GM23338 (cell line): Measurements from ENCODE around the gene ANKRD13B. TPM values are rescaled to one million over a fixed set of nuclear protein-coding genes. Genes with fewer than 3 reads are reported as not detected.

Experiments used
- ATAC-seq: fragments of 200-7000 bp; cut with Tn5 transposase; 3 replicates; pipeline ENCODE4 v1.9.1; 2020
- DNase-seq: peaks from one replicate; pipeline ENCODE4 v3.0.0-alpha.2; 2015; ENCODE audit warnings: low spot score
- H2AFZ ChIP-seq: fragments of 200-600 bp; sonication (generic); 2 replicates; pipeline ENCODE4 v1.8.0; 2016; ENCODE audit warnings: antibody characterized with exemption, mild to moderate bottlenecking, moderate library complexity
- H3F3A ChIP-seq: fragments of 200-600 bp; sonication (generic); replicated peaks from 2 replicates; pipeline ENCODE4 v1.8.0; 2017; ENCODE audit warnings: antibody characterized with exemption, mixed run types, low read depth
- H3K27ac ChIP-seq: fragments of 200-600 bp; sonication (generic); 2 replicates; pipeline ENCODE4 v1.6.1; 2016; ENCODE audit warnings: low read depth
- H3K27me3 ChIP-seq: fragments of 200-600 bp; sonication (generic); 2 replicates; pipeline ENCODE4 v1.8.0; 2016; ENCODE audit warnings: mild to moderate bottlenecking, mixed run types, moderate library complexity; ENCODE audit not compliant: insufficient read depth
- H3K36me3 ChIP-seq: fragments of 200-600 bp; sonication (generic); 2 replicates; pipeline ENCODE4 v1.8.0; 2016; ENCODE audit warnings: mild to moderate bottlenecking; ENCODE audit not compliant: insufficient read depth
- H3K4me1 ChIP-seq: fragments of 200-600 bp; sonication (generic); 2 replicates; pipeline ENCODE4 v1.8.0; 2016; ENCODE audit warnings: mild to moderate bottlenecking, moderate library complexity; ENCODE audit not compliant: insufficient read depth
- H3K4me2 ChIP-seq: fragments of 200-600 bp; sonication (generic); 2 replicates; pipeline ENCODE4 v1.7.1; 2017; ENCODE audit warnings: mixed run types
- H3K4me3 ChIP-seq: fragments of 200-600 bp; sonication (generic); 2 replicates; pipeline ENCODE4 v1.6.1; 2016; ENCODE audit warnings: mixed run types
- H3K79me2 ChIP-seq: fragments of 200-600 bp; sonication (generic); replicated peaks from 2 replicates; pipeline ENCODE4 v1.8.0; 2017; ENCODE audit warnings: mild to moderate bottlenecking; ENCODE audit not compliant: insufficient read depth
- H3K9me2 ChIP-seq: fragments of 200-600 bp; sonication (generic); 2 replicates; pipeline ENCODE4 v1.8.0; 2017; ENCODE audit not compliant: insufficient read depth
- H4K20me1 ChIP-seq: fragments of 200-600 bp; sonication (generic); replicated peaks from 2 replicates; pipeline ENCODE4 v1.8.0; 2017; ENCODE audit warnings: mild to moderate bottlenecking; ENCODE audit not compliant: insufficient read depth
- H3K27ac Mint-ChIP-seq: 2 replicates; pipeline ENCODE4 v1.8.0; 2020; ENCODE audit warnings: inconsistent platforms, mild to moderate bottlenecking, moderate library complexity, mixed read lengths
- H3K27me3 Mint-ChIP-seq: 3 replicates; pipeline ENCODE4 v1.8.0; 2022; ENCODE audit warnings: low read depth, mild to moderate bottlenecking, moderate library complexity, mixed read lengths, inconsistent platforms; ENCODE audit not compliant: insufficient read depth, poor library complexity
- H3K36me3 Mint-ChIP-seq: 3 replicates; pipeline ENCODE4 v1.8.0; 2021; ENCODE audit warnings: low read depth, mild to moderate bottlenecking, inconsistent platforms, moderate library complexity, mixed read lengths
- H3K4me1 Mint-ChIP-seq: 3 replicates; pipeline ENCODE4 v1.8.0; 2020; ENCODE audit warnings: mild to moderate bottlenecking, inconsistent platforms, mixed read lengths
- H3K4me3 Mint-ChIP-seq: 3 replicates; pipeline ENCODE4 v1.8.0; 2021; ENCODE audit warnings: moderate library complexity, mild to moderate bottlenecking, inconsistent platforms, mixed read lengths
- H3K9me3 Mint-ChIP-seq: 3 replicates; pipeline ENCODE4 v1.8.0; 2020; ENCODE audit warnings: moderate library complexity, mild to moderate bottlenecking, inconsistent platforms, mixed read lengths
- CREB1 ChIP-seq: fragments of 250-450 bp; sonication (Bioruptor Pico); IDR thresholded peaks from 2 replicates; pipeline ENCODE4 v1.5.0; 2020; ENCODE audit warnings: low read depth, mild to moderate bottlenecking, moderate library complexity
- EZH2 ChIP-seq: fragments of 200-600 bp; sonication (generic); IDR thresholded peaks from one replicate; pipeline ENCODE4 v1.8.0; 2017; ENCODE audit warnings: antibody characterized with exemption, mild to moderate bottlenecking, low read depth; ENCODE audit not compliant: unreplicated experiment
- EZH2phosphoT487 ChIP-seq: fragments of 200-600 bp; sonication (generic); IDR thresholded peaks from one replicate; pipeline ENCODE4 v1.8.1; 2018; ENCODE audit warnings: antibody characterized with exemption; ENCODE audit not compliant: unreplicated experiment
- JUNB ChIP-seq: IDR thresholded peaks from one replicate; pipeline ENCODE4 v1.6.1; 2016; ENCODE audit warnings: antibody characterized with exemption; ENCODE audit not compliant: unreplicated experiment
- NANOG ChIP-seq: IDR thresholded peaks from 2 replicates; pipeline ENCODE4 v1.6.1; 2016; ENCODE audit warnings: antibody characterized with exemption, borderline replicate concordance
- POLR2AphosphoS5 ChIP-seq: IDR thresholded peaks from 2 replicates; pipeline ENCODE4 v1.6.1; 2016; ENCODE audit warnings: antibody characterized with exemption, low read depth
- ZNF114 ChIP-seq: fragments of 250-450 bp; sonication (Bioruptor Pico); IDR thresholded peaks from 2 replicates; pipeline ENCODE4 v1.5.0; 2020; ENCODE audit warnings: mild to moderate bottlenecking, moderate library complexity
- polyA plus RNA-seq: library from polyadenylated mRNA; unstranded; fragments of >200 nt; fragmentation: Nextera tagmentation; extraction: Ambion mirVana; gene quantifications from 2 replicates; pipeline ENCODE4 v1.2.1, GENCODE V29; 2016
- total RNA-seq: library from RNA; depleted of rRNA; stranded (reverse); fragments of >200 nt; shearing (Covaris generic); gene quantifications from 2 replicates; pipeline ENCODE4 v1.2.3, GENCODE V29; 2014
- TF ChIP-seq, protein P1 (sequence below): IDR thresholded peaks from 2 replicates; pipeline ENCODE4 v1.6.1; 2016; ENCODE audit warnings: antibody characterized with exemption
- TF ChIP-seq, protein P2 (sequence below), 2 experiments: fragments of 200-600 bp in 1 of 2; sonication (generic) in 1 of 2; conservative IDR thresholded peaks; 2 replicates each; pipeline versions ENCODE4 v1.5.1 to v1.6.1; 2016 to 2017; ENCODE audit warnings: antibody characterized with exemption in 2 of 2, low read depth in 2 of 2, mild to moderate bottlenecking in 2 of 2, moderate library complexity in 1 of 2
- TF ChIP-seq, protein P3 (sequence below): IDR thresholded peaks from one replicate; pipeline ENCODE4 v1.6.1; 2018; ENCODE audit warnings: antibody characterized with exemption; ENCODE audit not compliant: unreplicated experiment

Gene ANKRD13B
- total and polyA plus RNA-seq, 2 experiments from 2014 or later: 8.2 to 57.4 TPM

DNA sequence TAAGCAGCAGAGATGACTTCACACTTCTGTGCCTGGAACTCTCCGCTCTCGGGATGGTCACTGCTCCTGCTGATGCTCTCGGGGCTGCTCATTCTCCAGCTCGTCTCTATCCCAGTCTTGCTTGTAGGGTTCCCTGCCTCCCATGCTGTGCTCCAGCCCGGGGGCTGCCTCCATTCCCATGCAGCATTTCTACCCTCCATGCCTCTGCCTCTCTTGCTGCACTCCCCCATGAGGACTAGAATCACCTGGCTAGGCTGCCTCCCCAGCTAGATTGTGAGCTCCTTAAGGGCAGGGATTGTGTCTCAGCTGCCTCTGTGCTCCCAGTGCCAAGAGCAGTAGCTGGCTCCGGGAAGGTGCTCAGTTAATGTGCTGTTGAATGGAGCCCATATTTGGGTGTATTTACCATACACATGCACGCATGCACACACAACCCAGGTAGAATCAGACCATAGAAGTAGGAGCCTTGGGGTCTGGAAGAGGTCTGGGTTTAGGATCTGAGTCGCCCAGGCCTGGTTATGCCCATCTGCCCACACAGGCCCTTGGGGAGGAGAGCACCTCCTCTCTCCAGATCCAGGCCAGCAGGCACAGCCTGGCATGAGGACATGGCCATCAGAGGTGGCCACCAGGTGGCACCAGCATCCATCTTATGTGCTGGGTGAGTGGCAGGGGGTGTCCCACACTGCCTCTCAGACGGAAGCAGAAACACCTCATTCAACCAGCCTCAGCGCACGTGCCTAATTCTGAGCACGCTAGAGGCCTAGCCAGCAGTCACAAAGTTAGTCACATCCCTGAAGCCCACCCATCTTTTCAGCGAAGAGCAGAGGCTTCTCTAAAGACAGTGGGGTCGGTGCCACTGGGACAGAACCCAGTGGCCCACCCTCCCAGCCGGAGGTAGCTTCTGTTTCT is 12.8 kb upstream of the ANKRD13B start:
- Histone ChIP-seq H3K4me3 (no peak overlapping the region), H4K20me1 (peaks cover 6% of the 10 kb centered on the region; the same call in 1 of the 2 replicates), H3K4me2 (no peak overlapping the region), H3K4me1 (peaks cover 19% of the 10 kb centered on the region; the same call in 1 of the 2 replicates), H3K79me2 (peaks cover 6% of the 10 kb centered on the region; the same call in 1 of the 2 replicates), H3K9me2 (no peaks in the 10 kb centered on the region), H3F3A (0 out of 2 replicates have a peak, but pooled peaks cover 9% of the 10 kb centered on the region), H2AFZ (no peak overlapping the region), H3K27me3 (no peaks in the 10 kb centered on the region), H3K27ac (0 out of 2 replicates have a peak overlapping the region, but pooled peaks have one; percentile 19), H3K36me3 (no peaks in the 10 kb centered on the region; the same call in 1 of the 2 replicates)
- Mint-ChIP-seq H3K27ac (peak overlapping the region; percentile 33; the same call in 1 of the 2 replicates), H3K27me3 (peaks cover 6% of the 10 kb centered on the region), H3K4me1 (peaks cover 22% of the 10 kb centered on the region), H3K36me3 (peaks cover 34% of the 10 kb centered on the region), H3K4me3 (no peak overlapping the region), H3K9me3 (no peaks in the 10 kb centered on the region)
- peak; percentile 86 for ATAC-seq
- peak; percentile 91 for DNase-seq
- TF ChIP-seq JUNB (no peak), ZNF114 (no peak)
- TF ChIP-seq, protein P1, sequence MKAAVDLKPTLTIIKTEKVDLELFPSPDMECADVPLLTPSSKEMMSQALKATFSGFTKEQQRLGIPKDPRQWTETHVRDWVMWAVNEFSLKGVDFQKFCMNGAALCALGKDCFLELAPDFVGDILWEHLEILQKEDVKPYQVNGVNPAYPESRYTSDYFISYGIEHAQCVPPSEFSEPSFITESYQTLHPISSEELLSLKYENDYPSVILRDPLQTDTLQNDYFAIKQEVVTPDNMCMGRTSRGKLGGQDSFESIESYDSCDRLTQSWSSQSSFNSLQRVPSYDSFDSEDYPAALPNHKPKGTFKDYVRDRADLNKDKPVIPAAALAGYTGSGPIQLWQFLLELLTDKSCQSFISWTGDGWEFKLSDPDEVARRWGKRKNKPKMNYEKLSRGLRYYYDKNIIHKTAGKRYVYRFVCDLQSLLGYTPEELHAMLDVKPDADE: no peak
- TF ChIP-seq, protein P2, sequence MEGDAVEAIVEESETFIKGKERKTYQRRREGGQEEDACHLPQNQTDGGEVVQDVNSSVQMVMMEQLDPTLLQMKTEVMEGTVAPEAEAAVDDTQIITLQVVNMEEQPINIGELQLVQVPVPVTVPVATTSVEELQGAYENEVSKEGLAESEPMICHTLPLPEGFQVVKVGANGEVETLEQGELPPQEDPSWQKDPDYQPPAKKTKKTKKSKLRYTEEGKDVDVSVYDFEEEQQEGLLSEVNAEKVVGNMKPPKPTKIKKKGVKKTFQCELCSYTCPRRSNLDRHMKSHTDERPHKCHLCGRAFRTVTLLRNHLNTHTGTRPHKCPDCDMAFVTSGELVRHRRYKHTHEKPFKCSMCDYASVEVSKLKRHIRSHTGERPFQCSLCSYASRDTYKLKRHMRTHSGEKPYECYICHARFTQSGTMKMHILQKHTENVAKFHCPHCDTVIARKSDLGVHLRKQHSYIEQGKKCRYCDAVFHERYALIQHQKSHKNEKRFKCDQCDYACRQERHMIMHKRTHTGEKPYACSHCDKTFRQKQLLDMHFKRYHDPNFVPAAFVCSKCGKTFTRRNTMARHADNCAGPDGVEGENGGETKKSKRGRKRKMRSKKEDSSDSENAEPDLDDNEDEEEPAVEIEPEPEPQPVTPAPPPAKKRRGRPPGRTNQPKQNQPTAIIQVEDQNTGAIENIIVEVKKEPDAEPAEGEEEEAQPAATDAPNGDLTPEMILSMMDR (conservative IDR thresholded peaks at IDR 0.05; ENCODE audit: low read depth in 2 of 2): peak; percentile 82 to 99

DNA sequence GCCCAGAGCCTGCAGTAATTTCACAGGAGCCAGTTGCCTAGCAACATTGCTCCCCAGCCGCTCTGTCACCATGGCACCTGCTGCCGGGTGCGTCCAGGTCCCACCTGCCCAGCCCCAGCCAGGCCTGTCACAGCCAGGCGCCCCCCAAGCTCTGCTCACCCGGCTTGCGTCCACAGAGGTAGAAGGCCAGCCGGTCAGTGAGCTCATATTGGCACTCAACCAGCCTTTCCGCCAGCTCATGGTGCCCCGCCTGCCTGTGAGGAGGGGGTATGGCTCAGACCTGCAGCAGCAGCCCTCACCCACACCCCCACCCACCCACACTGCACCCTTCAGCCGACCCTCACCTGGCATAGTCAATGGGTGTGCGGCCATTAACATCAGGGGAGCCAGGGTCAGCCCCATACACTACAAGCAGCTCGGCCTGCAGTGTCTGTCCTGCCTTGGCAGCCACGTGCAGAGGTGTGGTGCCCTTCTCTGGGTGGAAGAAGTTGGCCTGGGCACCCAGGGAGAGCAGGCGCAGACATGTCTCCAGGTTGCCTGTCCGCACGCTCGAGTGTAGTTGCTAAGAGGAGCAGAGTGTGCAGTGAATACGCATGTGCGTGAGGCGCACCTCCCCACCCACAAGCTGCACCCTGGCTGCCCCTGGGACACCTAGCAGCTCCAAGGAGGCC is 11.2 kb upstream of the ANKRD13B start:
- Histone ChIP-seq H3K27ac (no peak overlapping the region), H3K4me3 (no peak overlapping the region), H3K4me2 (no peak overlapping the region), H3K27me3 (no peaks in the 10 kb centered on the region), H3K9me2 (no peaks in the 10 kb centered on the region), H2AFZ (no peak overlapping the region), H3K79me2 (peaks cover 22% of the 10 kb centered on the region), H3F3A (0 out of 2 replicates have a peak, but pooled peaks cover 9% of the 10 kb centered on the region), H4K20me1 (peaks cover 6% of the 10 kb centered on the region; the same call in 1 of the 2 replicates), H3K36me3 (no peaks in the 10 kb centered on the region), H3K4me1 (peaks cover 26% of the 10 kb centered on the region; the same call in 1 of the 2 replicates)
- Mint-ChIP-seq H3K9me3 (no peaks in the 10 kb centered on the region), H3K27me3 (peaks cover 4% of the 10 kb centered on the region), H3K27ac (no peak overlapping the region), H3K4me1 (peaks cover 32% of the 10 kb centered on the region), H3K36me3 (peaks cover 28% of the 10 kb centered on the region), H3K4me3 (no peak overlapping the region)
- DNase-seq: no peak
- TF ChIP-seq ZNF114 (no peak), JUNB (no peak), CREB1 (no peak), NANOG (no peak), EZH2phosphoT487 (no peak), EZH2 (no peak), POLR2AphosphoS5 (no peak)
- TF ChIP-seq, protein P3, sequence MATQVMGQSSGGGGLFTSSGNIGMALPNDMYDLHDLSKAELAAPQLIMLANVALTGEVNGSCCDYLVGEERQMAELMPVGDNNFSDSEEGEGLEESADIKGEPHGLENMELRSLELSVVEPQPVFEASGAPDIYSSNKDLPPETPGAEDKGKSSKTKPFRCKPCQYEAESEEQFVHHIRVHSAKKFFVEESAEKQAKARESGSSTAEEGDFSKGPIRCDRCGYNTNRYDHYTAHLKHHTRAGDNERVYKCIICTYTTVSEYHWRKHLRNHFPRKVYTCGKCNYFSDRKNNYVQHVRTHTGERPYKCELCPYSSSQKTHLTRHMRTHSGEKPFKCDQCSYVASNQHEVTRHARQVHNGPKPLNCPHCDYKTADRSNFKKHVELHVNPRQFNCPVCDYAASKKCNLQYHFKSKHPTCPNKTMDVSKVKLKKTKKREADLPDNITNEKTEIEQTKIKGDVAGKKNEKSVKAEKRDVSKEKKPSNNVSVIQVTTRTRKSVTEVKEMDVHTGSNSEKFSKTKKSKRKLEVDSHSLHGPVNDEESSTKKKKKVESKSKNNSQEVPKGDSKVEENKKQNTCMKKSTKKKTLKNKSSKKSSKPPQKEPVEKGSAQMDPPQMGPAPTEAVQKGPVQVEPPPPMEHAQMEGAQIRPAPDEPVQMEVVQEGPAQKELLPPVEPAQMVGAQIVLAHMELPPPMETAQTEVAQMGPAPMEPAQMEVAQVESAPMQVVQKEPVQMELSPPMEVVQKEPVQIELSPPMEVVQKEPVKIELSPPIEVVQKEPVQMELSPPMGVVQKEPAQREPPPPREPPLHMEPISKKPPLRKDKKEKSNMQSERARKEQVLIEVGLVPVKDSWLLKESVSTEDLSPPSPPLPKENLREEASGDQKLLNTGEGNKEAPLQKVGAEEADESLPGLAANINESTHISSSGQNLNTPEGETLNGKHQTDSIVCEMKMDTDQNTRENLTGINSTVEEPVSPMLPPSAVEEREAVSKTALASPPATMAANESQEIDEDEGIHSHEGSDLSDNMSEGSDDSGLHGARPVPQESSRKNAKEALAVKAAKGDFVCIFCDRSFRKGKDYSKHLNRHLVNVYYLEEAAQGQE: no peak
- TF ChIP-seq, protein P1: no peak
- TF ChIP-seq, protein P2 (conservative IDR thresholded peaks at IDR 0.05; ENCODE audit: low read depth in 2 of 2): no peak
- no peak for ATAC-seq
